ENCODE results near the gene CLCN5.

DNA sequence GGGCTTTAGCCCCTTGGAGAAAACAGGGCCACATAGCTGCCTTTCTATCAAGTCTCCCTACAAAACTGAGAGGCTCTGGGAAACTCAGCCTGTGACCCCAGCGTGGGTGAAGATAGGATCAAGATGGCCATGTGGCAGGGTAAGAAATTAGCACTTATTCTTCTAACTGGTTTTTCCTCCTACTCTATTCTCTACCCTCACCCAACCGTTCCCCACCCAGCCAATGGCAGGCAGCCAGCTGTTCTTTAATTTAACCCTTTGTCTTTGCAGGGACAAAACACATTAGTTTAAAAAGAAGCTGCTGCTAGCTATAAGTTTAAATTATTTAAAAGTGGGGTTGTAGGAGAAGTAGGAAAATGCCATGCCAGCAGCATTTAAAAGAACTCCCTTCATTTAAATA is 2.8 kb downstream of the CLCN5 start:
- TF ChIP-seq POLR2A (IDR thresholded peaks at IDR 0.05; ENCODE audit: low read depth, low read length): no peak
- no peak for TF ChIP-seq POLR2AphosphoS5 (IDR thresholded peaks at IDR 0.05; ENCODE audit: low read depth, low read length)
- TF ChIP-seq TAF1 (IDR thresholded peaks at IDR 0.05; ENCODE audit: low read depth, low read length): no peak
- no peak for TF ChIP-seq SPI1 (IDR thresholded peaks at IDR 0.05; ENCODE audit: low read depth, low read length)
- TF ChIP-seq POU2F2 (IDR thresholded peaks at IDR 0.05; ENCODE audit: low read depth, low read length): no peak
- no peak for TF ChIP-seq PAX5 (IDR thresholded peaks at IDR 0.05; ENCODE audit: insufficient read depth, low read length, severe bottlenecking)
